Activated naive CD4-positive, alpha-beta T cell (primary cell): Measurements from ENCODE around the gene LRRFIP1.
"Not testable (repeated sequence)": the region's sequence is repeated elsewhere in the genome, so short reads cannot be mapped to it uniquely, and the experiment has no call there.

Experiments
- DNase-seq, 4 experiments: peaks; one replicate each; lab custom pipeline; 2025; lab: John Stamatoyannopoulos, UW

Gene LRRFIP1

GRCh38 chr2:237596520-237597195 is 30.7 kb upstream of the LRRFIP1 start:
- no peak for DNase-seq

GRCh38 chr2:237597196-237598145 is 29.9 kb upstream of the LRRFIP1 start:
- no peak for DNase-seq

GRCh38 chr2:237598468-237599208 is 28.7 kb upstream of the LRRFIP1 start:
- no peak for DNase-seq

GRCh38 chr2:237599465-237600110 is 27.8 kb upstream of the LRRFIP1 start:
- no peak for DNase-seq

- no peak for DNase-seq
Measured at GRCh38 chr2:237600205-237600846, 27.1 kb upstream of the LRRFIP1 start.

- DNase-seq, result no peak
Measured at GRCh38 chr2:237601453-237602116, 25.8 kb upstream of the LRRFIP1 start.

GRCh38 chr2:237602409-237602808 is 25.0 kb upstream of the LRRFIP1 start:
- DNase-seq, result no peak

- DNase-seq, result no peak
Measured at GRCh38 chr2:237603049-237603717, 24.2 kb upstream of the LRRFIP1 start.

GRCh38 chr2:237603718-237604362 is 23.5 kb upstream of the LRRFIP1 start:
- peak in 2 of 4 experiments; percentile 25 to 30 for DNase-seq

GRCh38 chr2:237604391-237604790 is 23.0 kb upstream of the LRRFIP1 start:
- DNase-seq, result no peak

GRCh38 chr2:237604960-237605359 is 22.4 kb upstream of the LRRFIP1 start:
- DNase-seq, result no peak

- DNase-seq, result not testable (repeated sequence)
Measured at GRCh38 chr2:237606522-237606921, 20.9 kb upstream of the LRRFIP1 start.

GRCh38 chr2:237612527-237613357 is 14.6 kb upstream of the LRRFIP1 start:
- DNase-seq, result no peak

- no peak for DNase-seq
Measured at GRCh38 chr2:237613679-237614078, 13.7 kb upstream of the LRRFIP1 start.

- DNase-seq, result no peak
Measured at GRCh38 chr2:237614151-237614720, 13.2 kb upstream of the LRRFIP1 start.

- DNase-seq, result no peak
Measured at GRCh38 chr2:237615631-237616249, 11.6 kb upstream of the LRRFIP1 start.

GRCh38 chr2:237616373-237616733 is 11.0 kb upstream of the LRRFIP1 start:
- DNase-seq, result no peak
